IMR-90 (cell line): Measurements from ENCODE around the gene ETV6. TPM values are rescaled to one million over a fixed set of nuclear protein-coding genes. Genes with fewer than 3 reads are reported as not detected.

Experiments
- ATAC-seq: fragments of 200-7000 bp; cut with Tn5 transposase; 2 replicates; pipeline ENCODE4 v1.9.1; 2020; ENCODE audit warnings: low read depth, mild to moderate bottlenecking, moderate library complexity
- BruUV-seq: library from RNA; stranded (reverse); fragments of 400-500 nt; replicated peaks from 2 replicates; lab custom pipeline; 2021; lab: Mats Ljungman, UMichigan
- CTCF ChIA-PET: fragments of 300-600 bp; formaldehyde crosslinking; extraction: SDS; loops from one replicate; lab custom pipeline; 2021; ENCODE audit warnings: antibody characterized with exemption; lab: Yijun Ruan, JAX
- POLR2A ChIA-PET: fragments of 300-600 bp; sonication (Branson Sonifier 250); formaldehyde crosslinking; loops from one replicate; lab custom pipeline; 2022; ENCODE audit warnings: antibody characterized with exemption; ENCODE audit not compliant: unreplicated experiment; lab: Charles Lee
- DNase-seq: peaks from one replicate; pipeline ENCODE4 v3.0.0; 2013
- H2AFZ ChIP-seq: replicated peaks from 2 replicates; pipeline ENCODE3; 2013; ENCODE audit warnings: low read length, mild to moderate bottlenecking; ENCODE audit not compliant: poor library complexity
- H2AK5ac ChIP-seq: 2 replicates; pipeline ENCODE4 v1.6.1; 2013; ENCODE audit warnings: low read depth, low read length, inconsistent platforms
- H2AK9ac ChIP-seq: replicated peaks from 2 replicates; pipeline ENCODE3; 2013; ENCODE audit warnings: mild to moderate bottlenecking, low read depth, low read length, moderate library complexity; ENCODE audit not compliant: poor library complexity
- H2BK120ac ChIP-seq: 2 replicates; pipeline ENCODE4 v1.6.1; 2013; ENCODE audit warnings: low read depth, low read length, inconsistent platforms
- H2BK15ac ChIP-seq: 3 replicates; pipeline ENCODE4 v1.6.1; 2013; ENCODE audit warnings: low read depth, low read length, inconsistent platforms
- H2BK20ac ChIP-seq: 2 replicates; pipeline ENCODE4 v1.6.1; 2013; ENCODE audit warnings: low read depth, mild to moderate bottlenecking, inconsistent platforms, low read length, moderate library complexity
- H2BK5ac ChIP-seq: 2 replicates; pipeline ENCODE4 v1.6.1; 2013; ENCODE audit warnings: mild to moderate bottlenecking, low read depth, low read length, inconsistent platforms; ENCODE audit not compliant: poor library complexity, severe bottlenecking
- H3K14ac ChIP-seq: replicated peaks from 2 replicates; pipeline ENCODE4 v1.6.1; 2013; ENCODE audit warnings: low read depth, low read length, inconsistent platforms
- H3K18ac ChIP-seq: 2 replicates; pipeline ENCODE4 v1.6.1; 2013; ENCODE audit warnings: low read depth, low read length, control low read depth
- H3K23ac ChIP-seq: 2 replicates; pipeline ENCODE4 v1.6.1; 2013; ENCODE audit warnings: low read depth, low read length, inconsistent platforms
- H3K27ac ChIP-seq: 2 replicates; pipeline ENCODE4 v1.5.1; 2013; ENCODE audit warnings: mild to moderate bottlenecking, control low read depth, low read length; ENCODE audit not compliant: insufficient read depth
- H3K27me3 ChIP-seq: 2 replicates; pipeline ENCODE4 v1.6.1; 2013; ENCODE audit warnings: low read length; ENCODE audit not compliant: control insufficient read depth, insufficient read depth
- H3K36me3 ChIP-seq: 2 replicates; pipeline ENCODE4 v1.6.1; 2013; ENCODE audit warnings: low read length, mixed read lengths; ENCODE audit not compliant: control insufficient read depth, insufficient read depth
- H3K4ac ChIP-seq: 2 replicates; pipeline ENCODE4 v1.6.1; 2013; ENCODE audit warnings: low read depth, low read length, inconsistent platforms
- H3K4me1 ChIP-seq: 2 replicates; pipeline ENCODE4 v1.6.1; 2013; ENCODE audit warnings: low read length, mixed read lengths; ENCODE audit not compliant: control insufficient read depth, insufficient read depth
- H3K4me2 ChIP-seq: 2 replicates; pipeline ENCODE4 v1.6.1; 2013; ENCODE audit warnings: low read depth, mild to moderate bottlenecking, control low read depth, low read length, moderate library complexity
- H3K4me3 ChIP-seq: 2 replicates; pipeline ENCODE4 v1.5.1; 2013; ENCODE audit warnings: low read depth, mild to moderate bottlenecking, control low read depth, low read length, moderate library complexity; ENCODE audit not compliant: insufficient read depth
- H3K56ac ChIP-seq: 2 replicates; pipeline ENCODE4 v1.6.1; 2013; ENCODE audit warnings: low read length, inconsistent platforms; ENCODE audit not compliant: insufficient read depth; ENCODE audit errors: extremely low read depth
- H3K79me1 ChIP-seq, 2 experiments: 2 replicates each; pipeline ENCODE4 v1.6.1; 2013; ENCODE audit warnings: low read length in 2 of 2, inconsistent platforms in 1 of 2, low read depth in 1 of 2
- H3K9ac ChIP-seq: 2 replicates; pipeline ENCODE4 v1.6.1; 2013; ENCODE audit warnings: low read depth, low read length, control low read depth
- H3K9me1 ChIP-seq: 2 replicates; pipeline ENCODE4 v1.6.1; 2013; ENCODE audit warnings: low read length, inconsistent platforms; ENCODE audit not compliant: insufficient read depth
- H3K9me3 ChIP-seq: 2 replicates; pipeline ENCODE4 v1.6.1; 2013; ENCODE audit warnings: low read length; ENCODE audit not compliant: control insufficient read depth, insufficient read depth
- H4K20me1 ChIP-seq: 2 replicates; pipeline ENCODE4 v1.6.1; 2013; ENCODE audit warnings: low read length, inconsistent platforms; ENCODE audit not compliant: insufficient read depth
- H4K5ac ChIP-seq: 2 replicates; pipeline ENCODE4 v1.6.1; 2013; ENCODE audit warnings: mild to moderate bottlenecking, low read depth, low read length, control low read depth
- H4K8ac ChIP-seq, 2 experiments: 2 replicates each; pipeline ENCODE4 v1.6.1; 2013; ENCODE audit warnings: low read depth in 2 of 2, low read length in 2 of 2, control low read depth in 1 of 2, inconsistent platforms in 1 of 2
- H4K91ac ChIP-seq: 2 replicates; pipeline ENCODE4 v1.6.1; 2013; ENCODE audit warnings: low read depth, low read length, inconsistent platforms; ENCODE audit not compliant: insufficient read depth
- CEBPB ChIP-seq: IDR thresholded peaks from 2 replicates; pipeline ENCODE4 v1.6.1; 2012; ENCODE audit warnings: low read depth, low read length, improper control_type of control experiment
- FOS ChIP-seq: fragments of 150-350 bp; IDR thresholded peaks from 2 replicates; pipeline ENCODE4 v1.6.1; 2016; ENCODE audit warnings: low read depth, low read length
- MXI1 ChIP-seq: IDR thresholded peaks from 2 replicates; pipeline ENCODE4 v1.6.1; 2012; ENCODE audit warnings: low read depth, mild to moderate bottlenecking, low read length, moderate library complexity, borderline replicate concordance
- NFE2L2 ChIP-seq: fragments of 150-350 bp; IDR thresholded peaks from 2 replicates; pipeline ENCODE4 v1.6.1; 2016; ENCODE audit warnings: low read depth, mild to moderate bottlenecking, low read length
- WGBS, 2 experiments: methylation state at CpG; one replicate each; pipeline versions ENCODE4 v1.1.5 to v1.1.7; 2013; ENCODE audit warnings: missing lambda C conversion rate in 2 of 2; ENCODE audit not compliant: insufficient read length in 1 of 2; ENCODE audit errors: extremely low coverage in 2 of 2; 5-methylcytosine and 5-hydroxymethylcytosine counted together
- dilution Hi-C: fragments of 300-500 bp; cut with HindIII; formaldehyde crosslinking; loops from one replicate; pipeline ENCODE4 v1.14.3; 2018; ENCODE audit warnings: low sequenced_read_pairs; ENCODE audit not compliant: unreplicated experiment
- in situ Hi-C: fragments of 300-500 bp; cut with MboI; formaldehyde crosslinking; loops from 3 replicates; pipeline ENCODE4 v1.14.3; 2019; ENCODE audit warnings: low sequenced_read_pairs, inconsistent platforms, mixed read lengths
- intact Hi-C: fragments of 100-400 bp; cut with micrococcal nuclease; formaldehyde crosslinking; loops from 2 replicates; pipeline ENCODE4 v1.10.0; 2022
- polyA plus RNA-seq, 3 experiments: library from polyadenylated mRNA; depleted of rRNA; stranded (reverse); fragments of >200 nt; gene quantifications; 2 replicates each; pipeline ENCODE4 v1.2.3, GENCODE V29; 2012; ENCODE audit warnings: low replicate concordance in 1 of 3
- total RNA-seq: library from RNA; depleted of rRNA; stranded (reverse); fragments of >200 nt; gene quantifications from 2 replicates; pipeline ENCODE4 v1.2.3, GENCODE V29; 2012

ETV6 gene
- total and polyA plus RNA-seq, 2 of the 4 experiments (the other 2 are of a cell fraction): 8.4 to 9.9 TPM

GRCh38 chr12:11734580-11735180 is 85.2 kb downstream of the ETV6 start:
- H3K56ac ChIP-seq: no peak overlapping the region
- intact Hi-C loops: no loop called here
- H3K9me3 ChIP-seq: no peaks in the 10 kb centered on the region
- H3K36me3 ChIP-seq: no peaks in the 10 kb centered on the region
- no TSS peak for BruUV-seq
- ChIA-PET CTCF (interaction anchor here (0.8 kb wide), 1 partner anchor 59 kb away, joined by 3 read pairs; no protein-coding TSS in a partner anchor), POLR2A (interaction anchor here (0.6 kb wide), 1 partner anchor 1090 kb away, joined by 5 read pairs; no protein-coding TSS in a partner anchor)
- H3K4me1 ChIP-seq: peaks cover 7% of the 10 kb centered on the region
- no peak overlapping the region for H2BK15ac ChIP-seq
- H3K79me1 ChIP-seq: peaks cover 48 to 83% of the 10 kb centered on the region in 2 experiments
- peaks cover 18% of the 10 kb centered on the region for H3K9me1 ChIP-seq
- no peak overlapping the region for H3K27ac ChIP-seq
- H4K5ac ChIP-seq: no peak overlapping the region
- no peak overlapping the region for H2AK5ac ChIP-seq
- H3K4me2 ChIP-seq: no peak overlapping the region
- no peak overlapping the region for H2BK120ac ChIP-seq
- no peak overlapping the region for H3K14ac ChIP-seq
- no peak overlapping the region for H3K9ac ChIP-seq
- dilution Hi-C loops: no loop called here
- no peak overlapping the region for H3K18ac ChIP-seq
- H2BK5ac ChIP-seq: no peak overlapping the region
- in situ Hi-C loops: no loop called here
- no peak overlapping the region for H2AK9ac ChIP-seq
- H4K91ac ChIP-seq: no peak overlapping the region
- H4K8ac ChIP-seq: no peak overlapping the region
- H3K4me3 ChIP-seq: no peak overlapping the region
- no CpG with 5 or more reads among the region's 5 CpGs for WGBS, 2 experiments
- H2BK20ac ChIP-seq: no peak overlapping the region
- H3K4ac ChIP-seq: no peak overlapping the region
- H2AFZ ChIP-seq: no peak overlapping the region
- no peak overlapping the region for H3K23ac ChIP-seq
- DNase-seq (no peak), ATAC-seq (no peak)
- H3K27me3 ChIP-seq: no peaks in the 10 kb centered on the region
- TF ChIP-seq MXI1 (no peak), CEBPB (no peak), NFE2L2 (no peak), FOS (no peak)
- H4K20me1 ChIP-seq: peaks cover 19% of the 10 kb centered on the region; the same call in 1 of the 2 replicates
